Mesodermal cell (in vitro differentiated cells): ENCODE measurements around the gene PTGER4. TPM values are rescaled to one million over a fixed set of nuclear protein-coding genes. Genes with fewer than 3 reads are reported as not detected.
"Not testable (repeated sequence)": the region's sequence is repeated elsewhere in the genome, so short reads cannot be mapped to it uniquely, and the experiment has no call there.

Experiments used
- H3K27ac ChIP-seq: 2 replicates; pipeline ENCODE4 v1.7.0; 2013; ENCODE audit warnings: mild to moderate bottlenecking, low read depth, low read length, moderate library complexity; ENCODE audit not compliant: severe bottlenecking
- H3K36me3 ChIP-seq: 2 replicates; pipeline ENCODE4 v1.7.1; 2013; ENCODE audit warnings: mild to moderate bottlenecking, low read length, moderate library complexity; ENCODE audit not compliant: control insufficient read depth, insufficient read depth
- H3K4me1 ChIP-seq: one replicate; pipeline ENCODE4 v1.7.1; 2013; ENCODE audit warnings: mild to moderate bottlenecking, low read length; ENCODE audit not compliant: insufficient read depth, control insufficient read depth, poor library complexity, severe bottlenecking
- H3K4me3 ChIP-seq: 2 replicates; pipeline ENCODE4 v1.7.0; 2013; ENCODE audit warnings: low read length, control low read depth, mild to moderate bottlenecking; ENCODE audit not compliant: insufficient read depth, poor library complexity, severe bottlenecking; ENCODE audit errors: extremely low read depth
- H3K9me3 ChIP-seq: 2 replicates; pipeline ENCODE4 v1.7.1; 2013; ENCODE audit warnings: mild to moderate bottlenecking, low read length, moderate library complexity; ENCODE audit not compliant: control insufficient read depth
- WGBS, 2 experiments: methylation state at CpG; one replicate each; pipeline ENCODE4 v1.1.5; 2013; ENCODE audit warnings: missing lambda C conversion rate in 2 of 2; ENCODE audit not compliant: insufficient coverage in 2 of 2; 5-methylcytosine and 5-hydroxymethylcytosine counted together
- polyA plus RNA-seq, 2 experiments: library from polyadenylated mRNA; stranded (reverse); fragments of 50-300 nt; gene quantifications; one replicate each; pipeline ENCODE4 v1.2.3, GENCODE V29; 2013

PTGER4 gene
- polyA plus RNA-seq (2013, experiment 1 of 2), result 1.7 TPM
- polyA plus RNA-seq (2013, experiment 2 of 2), result 1.9 TPM

- peaks cover 14% of the 10 kb centered on the region for H3K4me1 ChIP-seq
- WGBS, 2 experiments, result 3% methylated on average over 42 to 43 of the region's 44 CpGs
- no peaks in the 10 kb centered on the region for H3K36me3 ChIP-seq
- H3K27ac ChIP-seq, result no peak within 1 kb of the TSS
- peak within 1 kb of the TSS; percentile 54 for H3K4me3 ChIP-seq
- no peaks in the 10 kb centered on the region for H3K9me3 ChIP-seq
These were observed at the start of gene PTGER4 for GRCh38 chr5:40679913-40680681. PTGER4 (plus strand) TSS chr5:40679915; CDS start chr5:40680994, 1,079 bp downstream.

GRCh38 chr5:40630126-40630525 lies 49.6 kb upstream of the PTGER4 start:
- H3K4me3 ChIP-seq, result no peak overlapping the region
- H3K4me1 ChIP-seq, result no peaks in the 10 kb centered on the region
- no peaks in the 10 kb centered on the region for H3K36me3 ChIP-seq
- H3K27ac ChIP-seq, result no peak overlapping the region
- H3K9me3 ChIP-seq, result no peaks in the 10 kb centered on the region

GRCh38 chr5:40631236-40631635 lies 48.5 kb upstream of the PTGER4 start:
- Histone ChIP-seq H3K36me3 (no peaks in the 10 kb centered on the region), H3K4me3 (no peak overlapping the region), H3K9me3 (no peaks in the 10 kb centered on the region), H3K27ac (no peak overlapping the region), H3K4me1 (no peaks in the 10 kb centered on the region)
- WGBS, 2 experiments, result 93 to 96% methylated on average over 6 of the region's 7 CpGs

- 25 to 43% methylated on average over 1 of the region's 3 CpGs for WGBS, 2 experiments
- Histone ChIP-seq H3K4me1 (no peaks in the 10 kb centered on the region), H3K36me3 (no peaks in the 10 kb centered on the region), H3K27ac (no peak overlapping the region), H3K4me3 (no peak overlapping the region), H3K9me3 (peaks cover 3% of the 10 kb centered on the region)
These were observed 45.6 kb upstream of the PTGER4 start for GRCh38 chr5:40634154-40634553.

GRCh38 chr5:40634593-40634992 lies 45.1 kb upstream of the PTGER4 start:
- H3K36me3 ChIP-seq, result no peaks in the 10 kb centered on the region
- 84 to 95% methylated on average over 3 to 5 of the region's 7 CpGs for WGBS, 2 experiments
- no peak overlapping the region for H3K27ac ChIP-seq
- no peaks in the 10 kb centered on the region for H3K4me1 ChIP-seq
- no peak overlapping the region for H3K4me3 ChIP-seq
- peaks cover 3% of the 10 kb centered on the region for H3K9me3 ChIP-seq

GRCh38 chr5:40639531-40639930 lies 40.2 kb upstream of the PTGER4 start:
- H3K4me1 ChIP-seq, H3K36me3 ChIP-seq, H3K4me3 ChIP-seq, H3K9me3 ChIP-seq, H3K27ac ChIP-seq: not testable (repeated sequence)
- WGBS, 2 experiments, result 100% methylated on average over 1 of the region's 1 CpG; no CpG with 5 or more reads in 1 of the 2 experiments

- 80% methylated on average over 1 of the region's 3 CpGs; no CpG with 5 or more reads in 1 of the 2 experiments for WGBS, 2 experiments
- Histone ChIP-seq H3K9me3 (no peaks in the 10 kb centered on the region), H3K36me3 (no peaks in the 10 kb centered on the region), H3K4me1 (no peaks in the 10 kb centered on the region), H3K27ac (no peak overlapping the region), H3K4me3 (no peak overlapping the region)
These were observed 33.4 kb upstream of the PTGER4 start for GRCh38 chr5:40646266-40646665.

- no peaks in the 10 kb centered on the region for H3K4me1 ChIP-seq
- no peaks in the 10 kb centered on the region for H3K9me3 ChIP-seq
- no peak overlapping the region for H3K27ac ChIP-seq
- whole genome bisulfite sequencing, 2 experiments, result 80 to 100% methylated on average over 1 of the region's 1 CpG
- no peaks in the 10 kb centered on the region for H3K36me3 ChIP-seq
- no peak overlapping the region for H3K4me3 ChIP-seq
These were observed 31.6 kb upstream of the PTGER4 start for GRCh38 chr5:40648150-40648549.

- Histone ChIP-seq H3K27ac (no peak overlapping the region), H3K9me3 (no peaks in the 10 kb centered on the region), H3K36me3 (no peaks in the 10 kb centered on the region), H3K4me3 (no peak overlapping the region), H3K4me1 (no peaks in the 10 kb centered on the region)
- 90% methylated on average over 3 of the region's 4 CpGs; no CpG with 5 or more reads in 1 of the 2 experiments for WGBS, 2 experiments
These were observed 30.2 kb upstream of the PTGER4 start for GRCh38 chr5:40649463-40650030.

- Histone ChIP-seq H3K27ac (no peak overlapping the region), H3K4me1 (no peaks in the 10 kb centered on the region), H3K4me3 (no peak overlapping the region), H3K36me3 (no peaks in the 10 kb centered on the region), H3K9me3 (no peaks in the 10 kb centered on the region)
- no CpG with 5 or more reads among the region's 3 CpGs for WGBS, 2 experiments
These were observed 28.5 kb upstream of the PTGER4 start for GRCh38 chr5:40651201-40651600.
